AG09319 (cell line): ENCODE measurements around the gene CCDC157.

Source experiments
- DNase-seq: peaks from one replicate; pipeline ENCODE4 v3.0.0-alpha.2; 2010; ENCODE audit warnings: low read depth; ENCODE audit errors: extremely low read depth
- CTCF ChIP-seq: IDR thresholded peaks from 2 replicates; pipeline ENCODE4 v1.5.1; 2011; ENCODE audit warnings: low read depth, mild to moderate bottlenecking, inconsistent platforms, low read length, moderate library complexity

Gene CCDC157

GRCh38 chr22:30425616-30426387 is 69.0 kb downstream of the CCDC157 start, which contains the start of gene MTFP1:
MTFP1 (plus strand) TSS chr22:30425768; CDS start chr22:30425880, 112 bp downstream.
- no peak for DNase-seq
- no peak; the same call in 1 of the 2 replicates for TF ChIP-seq CTCF
